GM19468 (cell line): ENCODE results near the gene BST1.

Source experiments
- ATAC-seq: cut with Tn5 transposase; IDR thresholded peaks from one replicate; pipeline ENCODE4 v1.9.1; 2021; ENCODE audit warnings: mild to moderate bottlenecking, moderate library complexity, moderate number of reproducible peaks; ENCODE audit not compliant: unreplicated experiment; ENCODE audit errors: extremely low read depth

Gene BST1, protein sequence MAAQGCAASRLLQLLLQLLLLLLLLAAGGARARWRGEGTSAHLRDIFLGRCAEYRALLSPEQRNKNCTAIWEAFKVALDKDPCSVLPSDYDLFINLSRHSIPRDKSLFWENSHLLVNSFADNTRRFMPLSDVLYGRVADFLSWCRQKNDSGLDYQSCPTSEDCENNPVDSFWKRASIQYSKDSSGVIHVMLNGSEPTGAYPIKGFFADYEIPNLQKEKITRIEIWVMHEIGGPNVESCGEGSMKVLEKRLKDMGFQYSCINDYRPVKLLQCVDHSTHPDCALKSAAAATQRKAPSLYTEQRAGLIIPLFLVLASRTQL

DNA sequence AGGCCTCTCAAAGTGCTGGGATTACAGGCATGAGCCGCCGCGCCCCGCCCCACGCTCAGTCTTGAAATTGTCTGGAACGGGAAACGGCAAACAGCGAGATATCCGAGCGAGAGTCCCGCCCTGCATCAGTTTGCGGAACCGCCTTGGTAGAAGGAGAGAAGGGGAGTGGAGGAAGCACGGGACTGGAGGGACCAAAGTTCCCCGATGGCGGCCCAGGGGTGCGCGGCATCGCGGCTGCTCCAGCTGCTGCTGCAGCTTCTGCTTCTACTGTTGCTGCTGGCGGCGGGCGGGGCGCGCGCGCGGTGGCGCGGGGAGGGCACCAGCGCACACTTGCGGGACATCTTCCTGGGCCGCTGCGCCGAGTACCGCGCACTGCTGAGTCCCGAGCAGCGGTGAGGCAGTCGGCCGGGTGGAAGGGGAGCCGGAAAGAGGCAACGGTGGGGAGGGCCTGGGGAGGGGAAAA, at the start of gene BST1:
BST1 (plus strand) TSS at position 125 of the 463 bp plus-strand sequence; CDS start at position 205, 80 bp downstream.
- peak; percentile 53 for ATAC-seq

DNA sequence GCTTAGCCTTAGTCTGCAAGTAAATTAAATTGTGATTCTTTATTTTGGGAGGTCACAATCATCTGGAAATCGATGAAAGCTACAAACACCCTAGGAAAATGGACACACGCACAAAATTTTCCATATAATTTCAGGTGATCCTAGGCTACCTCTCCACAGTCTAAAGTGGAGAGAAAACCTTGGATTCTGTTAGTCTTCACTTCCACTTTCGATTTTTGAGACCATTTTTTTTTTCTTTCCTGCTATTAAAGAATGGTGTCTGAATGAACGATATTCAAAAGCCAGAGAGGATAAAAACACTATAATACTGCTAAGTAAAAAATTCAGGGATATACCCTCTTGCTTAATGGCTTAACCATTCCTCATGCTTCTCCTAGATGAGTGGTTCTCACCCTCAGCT, 49.4 kb upstream of the BST1 start:
- no peak for ATAC-seq

DNA sequence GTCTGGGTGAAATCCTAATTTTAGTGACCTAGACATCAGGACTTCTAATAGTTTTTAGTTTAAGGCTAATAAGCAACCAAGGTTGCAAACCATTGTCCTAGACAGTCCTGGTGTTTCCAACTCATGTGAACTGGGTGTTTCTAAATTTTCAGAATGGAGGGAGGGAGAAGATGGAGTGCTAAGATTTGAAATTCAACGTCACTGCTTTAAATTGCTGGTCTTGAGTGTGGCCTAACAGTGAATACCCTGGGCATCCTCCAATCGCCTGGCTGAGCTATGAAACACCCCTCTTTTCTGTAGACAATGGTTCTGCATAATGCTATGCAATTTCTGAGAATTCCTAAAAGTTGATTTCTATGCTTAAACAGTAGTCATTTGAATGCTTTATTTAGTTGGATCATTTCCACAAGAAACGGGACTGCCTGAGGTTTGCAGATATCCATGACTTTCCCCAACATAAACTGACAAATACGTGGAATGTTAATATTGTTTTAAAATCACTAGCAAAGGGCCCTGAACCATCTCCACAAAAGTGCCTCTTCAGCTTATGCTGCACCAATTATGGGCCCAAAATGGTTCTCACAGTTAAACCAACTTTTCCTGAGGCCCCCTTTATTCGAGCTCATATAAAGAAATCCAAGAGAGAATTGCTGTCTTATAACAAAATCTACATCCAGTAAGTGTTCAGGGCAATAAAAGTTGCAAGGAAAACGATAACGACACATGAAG, 48.8 kb upstream of the BST1 start:
- no peak for ATAC-seq

DNA sequence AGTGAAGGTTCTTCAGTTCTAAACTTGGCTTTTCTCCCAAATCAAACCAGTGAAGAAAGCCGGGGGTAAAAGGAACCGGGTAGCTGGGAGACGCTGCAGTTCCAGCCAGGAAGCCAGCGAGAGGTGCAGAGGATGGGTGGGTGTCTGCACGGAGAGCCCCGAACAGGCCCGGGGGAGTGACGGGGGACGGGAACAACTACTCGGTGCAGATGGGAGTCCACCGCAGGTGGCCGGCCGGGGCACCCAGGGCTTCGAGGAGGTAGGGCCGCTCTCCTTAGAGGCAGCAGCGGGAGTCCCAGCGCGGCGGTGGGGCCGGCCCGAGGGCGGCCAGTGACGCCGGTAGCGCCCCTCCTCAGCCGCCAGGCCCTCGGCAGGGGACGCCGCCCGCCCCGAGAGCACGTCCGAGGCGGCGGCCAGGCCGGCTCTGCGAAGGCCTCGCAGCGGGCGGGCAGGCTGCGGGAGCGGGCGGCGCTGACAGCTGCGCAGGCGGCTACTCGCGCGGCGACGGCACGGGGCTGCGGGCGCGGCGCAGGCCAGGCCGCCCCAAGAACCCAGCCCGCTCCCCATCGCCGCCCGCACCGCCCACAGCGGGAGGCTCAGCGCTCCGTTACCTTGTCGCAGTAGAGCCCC, 48.2 kb upstream of the BST1 start:
- peak; percentile 28 for ATAC-seq

DNA sequence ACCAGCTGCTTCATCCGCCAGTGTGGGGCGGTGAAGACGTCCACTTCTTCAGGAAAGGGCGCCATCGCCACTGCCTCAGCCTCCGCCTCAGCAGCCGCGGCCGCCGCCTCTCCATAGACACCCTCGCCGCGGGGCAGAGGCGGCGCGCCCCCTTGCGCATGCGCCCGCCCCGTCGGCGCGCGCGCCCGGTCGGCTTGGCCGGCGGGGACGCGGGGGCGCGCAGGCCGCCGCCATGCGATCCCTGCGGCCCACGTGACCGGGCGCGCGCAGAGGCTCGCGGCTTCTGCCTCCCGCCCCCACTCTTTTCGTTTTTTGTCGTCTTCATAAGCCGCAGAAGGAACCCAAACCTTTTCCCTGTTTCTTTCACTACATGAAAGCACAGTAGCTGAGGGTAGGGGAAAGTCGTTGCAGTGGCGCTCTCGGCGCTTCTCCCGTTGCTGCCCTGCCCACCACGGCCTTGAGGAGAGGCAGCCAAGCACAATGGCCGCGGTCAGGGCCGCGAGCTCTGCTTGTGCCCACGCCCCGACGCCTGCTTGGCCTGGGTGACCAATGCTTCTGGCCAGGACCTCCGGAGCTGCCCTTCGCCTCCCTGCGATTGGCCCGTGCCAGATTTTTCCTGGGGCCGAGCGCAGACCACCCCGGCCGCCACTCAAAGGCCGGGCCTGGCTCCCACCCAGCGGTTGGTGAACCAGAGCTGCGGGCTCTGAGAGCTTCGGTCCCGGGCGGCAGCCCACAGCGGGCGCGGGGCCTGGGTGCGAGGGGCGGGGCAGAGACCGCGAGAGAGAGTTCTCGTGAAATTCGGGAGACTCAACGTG, 47.4 kb upstream of the BST1 start, which contains the start of gene FBXL5:
FBXL5 (minus strand) TSS at position 135 of the 815 bp plus-strand sequence; CDS start at position 65, 70 bp downstream.
- ATAC-seq = peak; percentile 70

DNA sequence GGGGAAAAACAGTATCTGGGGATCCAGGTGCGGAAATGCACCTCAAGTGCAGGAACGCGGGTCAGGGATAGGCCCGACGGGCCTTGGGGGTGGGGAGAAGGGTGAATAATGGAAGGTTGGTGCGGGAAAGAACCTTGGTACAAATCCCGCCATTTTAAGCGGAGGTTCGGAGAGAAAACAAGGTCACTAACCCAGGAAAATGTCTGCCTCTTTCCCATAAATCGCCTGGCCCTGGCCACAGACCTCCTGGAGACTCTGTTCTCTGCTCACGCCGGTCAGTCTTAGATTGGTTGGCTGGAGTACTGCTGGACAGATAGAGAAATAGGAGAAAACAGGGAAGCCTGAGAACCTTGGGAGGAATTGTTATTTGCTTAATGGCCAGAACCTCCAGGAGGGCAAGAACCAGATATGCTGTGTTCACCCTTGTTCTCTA, 46.8 kb upstream of the BST1 start:
- no peak for ATAC-seq

DNA sequence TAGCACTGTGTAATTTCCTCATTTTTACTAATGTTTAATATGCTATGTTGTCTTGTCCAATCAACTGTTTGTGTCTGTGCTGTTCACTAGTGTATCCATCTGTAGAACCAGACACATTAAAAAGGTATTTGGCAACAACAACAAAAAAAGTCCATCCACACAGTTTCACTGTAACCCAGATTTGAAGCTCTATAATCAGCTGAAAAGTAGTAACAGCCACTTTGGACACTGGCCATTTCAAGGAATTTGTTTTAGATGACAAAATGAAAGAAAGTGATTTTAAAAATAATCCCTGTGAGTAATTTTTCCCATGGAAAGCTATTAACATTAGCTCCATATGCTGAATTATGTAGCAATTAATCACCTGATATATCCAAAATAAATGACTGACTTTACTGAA, 45.5 kb upstream of the BST1 start:
- no peak for ATAC-seq

DNA sequence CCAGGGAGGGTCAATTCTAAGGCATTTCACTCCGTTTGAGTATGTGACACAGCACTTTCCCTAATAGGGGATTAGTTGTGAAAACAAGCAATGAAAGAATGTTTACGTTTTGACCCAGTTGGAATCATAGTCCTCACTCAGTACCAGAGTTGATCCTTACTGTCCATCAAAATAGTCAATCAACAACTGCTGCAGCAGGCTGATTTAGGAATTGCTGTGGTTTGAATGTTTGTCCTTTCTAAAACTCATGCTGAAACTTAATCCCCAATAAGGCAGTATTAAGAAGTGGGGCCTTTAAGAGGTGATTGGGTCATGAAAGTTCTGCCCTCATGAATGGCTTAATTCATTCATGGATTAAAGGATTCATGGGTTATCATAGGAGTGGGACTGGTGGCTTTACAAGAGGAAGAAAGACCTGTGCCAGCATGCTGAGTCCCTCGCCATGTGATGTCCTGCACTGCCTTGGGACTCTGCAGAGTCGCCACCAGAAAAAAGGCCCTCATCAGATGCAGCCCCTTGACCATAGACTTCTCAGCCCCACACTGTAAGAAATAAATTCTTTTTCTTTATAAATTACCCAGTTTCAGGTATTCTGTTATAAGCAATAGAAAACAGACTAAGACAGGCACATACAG, 44.6 kb upstream of the BST1 start:
- ATAC-seq = no peak

DNA sequence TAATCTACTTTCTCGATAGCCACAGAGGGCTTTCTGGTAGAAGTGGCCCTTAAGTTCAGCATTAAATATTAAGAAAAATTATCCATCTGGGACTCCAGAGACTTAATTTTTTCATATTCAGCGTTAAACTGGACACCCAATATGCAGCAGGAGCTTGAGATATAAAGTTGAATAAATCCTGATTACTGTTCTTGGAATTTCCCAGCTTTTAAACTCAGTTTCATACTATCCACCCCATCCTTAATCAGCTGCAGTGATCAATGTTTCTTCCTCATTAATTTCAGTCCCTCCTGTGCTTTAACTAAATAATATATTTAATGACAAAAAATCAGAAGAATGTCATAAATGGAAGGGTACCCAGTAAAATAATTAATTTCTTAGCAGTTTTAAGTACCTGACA, 44.1 kb upstream of the BST1 start:
- no peak for ATAC-seq

DNA sequence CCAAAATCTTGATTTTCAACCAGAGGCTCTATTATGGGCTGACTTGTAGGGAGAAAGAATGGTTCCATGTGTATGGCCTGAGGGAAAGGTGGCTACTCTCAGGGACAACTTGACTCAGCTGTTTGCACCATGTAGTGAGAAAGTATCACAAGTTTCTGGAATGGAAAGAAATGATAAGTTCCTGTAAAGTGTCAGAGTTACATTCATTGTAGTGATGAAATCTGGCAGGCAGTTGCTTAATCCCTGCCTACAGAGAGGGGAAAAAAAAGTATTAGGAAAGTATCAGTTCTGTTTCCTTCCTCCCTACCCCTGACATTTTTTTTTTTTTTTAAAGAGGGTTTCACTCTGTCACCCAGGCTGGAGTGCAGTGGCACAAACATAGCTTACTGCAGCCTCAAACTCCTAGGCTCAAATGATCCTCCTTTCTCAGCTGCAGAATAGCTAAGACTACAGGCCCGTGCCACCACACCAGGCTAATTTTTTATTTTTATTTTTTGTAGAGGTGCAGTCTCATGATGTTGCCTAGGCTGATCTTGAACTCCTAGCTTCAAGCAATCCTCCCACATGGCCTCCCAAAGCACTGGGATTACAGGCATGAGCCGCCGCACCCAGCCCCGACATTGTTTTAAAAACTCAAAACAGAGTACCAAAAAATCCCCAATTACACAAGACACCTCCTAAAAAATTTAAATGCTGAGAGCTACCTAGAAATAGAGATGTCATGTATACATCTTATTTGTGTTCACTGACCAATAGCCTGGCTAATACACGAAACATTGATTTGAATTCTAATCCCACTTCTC, 42.9 kb upstream of the BST1 start:
- no peak for ATAC-seq

DNA sequence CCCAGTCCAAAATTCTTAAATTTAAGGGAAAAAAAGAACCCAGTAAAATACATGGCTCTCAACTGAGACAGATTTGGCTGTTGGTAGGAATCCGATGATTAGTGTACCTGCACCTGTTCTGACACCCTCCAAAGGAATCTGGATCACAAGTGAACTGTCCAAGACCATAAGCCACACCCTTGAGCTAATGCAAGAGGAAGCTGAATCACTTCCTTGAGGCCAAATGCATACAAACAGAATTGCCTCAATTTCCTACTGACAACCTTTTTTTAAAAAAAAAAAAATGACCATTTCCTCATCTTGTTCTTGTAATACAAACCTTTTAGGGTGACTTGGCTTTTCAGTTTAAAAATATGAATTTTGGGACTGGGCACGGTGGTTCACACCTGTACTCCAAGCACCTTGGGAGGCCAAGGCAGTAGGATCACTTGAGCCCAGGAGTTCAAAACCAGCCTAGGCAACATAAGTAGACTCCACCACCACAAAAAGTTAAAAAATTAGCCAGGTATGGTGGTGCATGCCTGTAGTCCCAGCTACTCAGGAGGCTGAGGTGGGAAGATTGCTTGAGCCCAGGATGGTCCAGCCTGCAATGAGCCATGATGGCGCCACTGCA, 37.0 kb upstream of the BST1 start:
- no peak for ATAC-seq

DNA sequence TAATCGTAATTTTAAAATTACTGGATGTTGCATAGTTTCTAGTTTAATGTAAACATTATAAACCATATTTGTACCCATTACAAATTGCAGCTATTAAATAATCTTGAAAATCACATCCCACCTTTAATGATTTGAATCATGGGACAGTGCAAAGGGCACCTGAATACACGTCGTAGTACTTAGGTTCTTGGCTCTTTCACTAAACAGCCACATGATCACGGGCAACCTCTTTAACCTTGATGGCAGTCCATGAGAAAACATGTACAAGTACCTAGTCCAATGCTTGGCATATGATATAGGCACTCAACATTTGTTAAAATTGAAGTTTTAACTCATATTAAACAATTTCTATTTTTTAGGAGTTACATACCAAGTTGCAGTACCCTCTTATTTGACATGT, 35.9 kb upstream of the BST1 start:
- no peak for ATAC-seq

DNA sequence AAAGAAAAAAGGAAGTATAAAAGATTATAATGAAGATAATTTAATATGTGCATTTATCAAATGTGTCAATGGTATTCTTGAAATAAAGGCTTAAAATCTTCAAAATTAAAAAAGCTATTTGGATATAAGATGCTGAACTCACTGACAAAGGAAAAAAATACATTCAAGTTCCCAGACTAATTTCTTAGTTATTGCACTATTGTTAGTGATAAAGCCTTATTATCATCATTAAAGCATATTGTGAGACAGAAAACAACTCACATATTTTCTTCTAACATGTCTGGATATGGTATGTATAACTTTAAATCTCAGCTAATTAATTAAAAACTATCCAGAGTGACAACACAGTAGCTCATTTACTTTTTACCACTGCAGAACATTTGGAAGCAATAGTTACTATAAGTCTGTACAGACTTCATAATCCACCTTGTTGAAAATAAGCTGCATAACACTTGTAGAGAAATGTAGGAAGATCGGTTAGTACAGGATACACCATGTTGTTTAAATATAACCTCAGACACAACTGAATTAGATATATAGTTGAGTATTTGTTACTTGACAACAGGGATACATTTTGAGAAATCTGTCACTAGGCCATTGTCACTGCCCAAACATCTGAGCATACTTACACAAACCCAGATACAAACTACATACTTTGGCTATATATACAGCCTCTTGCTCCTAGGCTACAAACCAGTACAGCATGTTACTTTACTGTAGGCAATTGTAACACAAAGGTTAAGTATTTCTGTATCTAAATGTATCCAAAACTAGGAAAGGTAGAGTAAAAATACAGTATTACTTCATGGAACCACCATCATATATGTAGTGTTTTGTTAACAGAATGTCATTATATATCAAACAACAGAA, 34.1 kb upstream of the BST1 start:
- ATAC-seq = no peak

DNA sequence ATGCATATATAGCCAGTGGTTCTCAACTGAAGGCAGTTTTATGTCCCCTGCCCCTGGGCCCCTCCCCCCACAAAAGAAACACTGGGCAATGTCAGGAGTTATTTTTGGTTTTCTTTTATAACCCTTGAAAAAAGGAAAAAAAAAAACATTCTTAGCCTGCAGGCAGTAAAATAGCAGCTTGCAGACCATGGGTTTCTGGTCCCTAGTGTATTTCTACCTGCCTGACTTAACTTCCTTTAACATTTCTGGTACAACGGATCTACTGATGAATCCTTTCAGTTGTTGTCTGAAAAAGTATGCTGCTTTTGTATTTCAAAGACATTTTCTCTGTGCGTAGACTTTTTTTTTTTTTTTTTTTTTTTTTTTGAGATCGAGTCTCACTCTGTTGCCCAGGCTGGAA, 32.3 kb upstream of the BST1 start:
- ATAC-seq = no peak

DNA sequence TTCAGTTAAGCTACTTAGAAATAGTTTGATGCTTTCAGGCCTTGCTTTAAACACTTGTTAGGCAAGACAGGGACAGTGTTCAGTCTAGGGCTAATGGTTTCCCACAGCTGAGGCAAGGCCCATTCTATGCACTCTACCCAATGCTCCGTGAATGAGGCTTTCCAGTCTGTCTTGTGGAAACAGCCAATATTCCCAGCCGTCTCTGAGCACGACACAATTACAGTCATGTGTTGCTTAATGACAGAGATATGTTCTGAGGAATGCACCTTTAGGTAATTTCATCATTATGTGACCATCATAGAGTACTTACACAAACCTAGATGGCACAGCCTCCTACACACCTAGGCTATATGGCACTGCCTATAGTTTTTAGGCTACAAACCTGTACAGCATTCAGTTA, 30.8 kb upstream of the BST1 start:
- no peak for ATAC-seq

DNA sequence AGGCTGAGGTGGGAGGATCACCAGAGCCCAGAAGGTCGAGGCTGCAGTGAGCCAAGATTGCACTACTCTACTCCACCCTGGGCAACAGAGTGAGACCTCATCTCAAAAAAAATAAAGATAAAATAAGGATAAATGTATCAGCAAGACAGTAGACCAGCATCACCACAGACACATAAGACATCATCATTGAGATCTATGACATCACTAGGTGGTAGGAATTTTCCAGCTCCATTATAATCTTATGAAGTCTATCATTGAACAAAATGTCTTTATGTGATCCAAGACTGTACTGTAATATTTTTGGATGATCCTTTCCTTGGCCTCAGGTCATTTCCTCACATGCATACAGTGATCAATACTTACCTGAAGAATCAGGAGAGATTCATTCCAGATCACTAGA, 29.5 kb upstream of the BST1 start:
- ATAC-seq = no peak

DNA sequence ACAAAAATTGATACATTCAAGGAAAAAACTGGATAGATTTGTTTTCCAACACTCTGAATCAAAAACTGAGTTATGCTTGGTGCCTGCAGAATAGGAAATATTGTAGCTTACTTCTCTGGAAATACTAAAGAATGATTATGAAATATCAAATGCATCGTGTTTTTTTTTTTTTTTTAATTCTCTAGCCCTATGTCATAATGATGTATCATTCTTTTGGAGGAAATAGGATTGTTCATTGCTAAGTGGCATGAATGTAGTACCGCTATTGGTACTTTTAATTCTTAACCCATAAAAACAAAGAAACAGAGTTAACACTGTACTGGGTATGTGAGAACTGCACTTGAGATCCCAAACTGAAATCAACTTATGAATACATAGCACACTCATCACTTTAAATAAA, 28.8 kb upstream of the BST1 start:
- no peak for ATAC-seq

DNA sequence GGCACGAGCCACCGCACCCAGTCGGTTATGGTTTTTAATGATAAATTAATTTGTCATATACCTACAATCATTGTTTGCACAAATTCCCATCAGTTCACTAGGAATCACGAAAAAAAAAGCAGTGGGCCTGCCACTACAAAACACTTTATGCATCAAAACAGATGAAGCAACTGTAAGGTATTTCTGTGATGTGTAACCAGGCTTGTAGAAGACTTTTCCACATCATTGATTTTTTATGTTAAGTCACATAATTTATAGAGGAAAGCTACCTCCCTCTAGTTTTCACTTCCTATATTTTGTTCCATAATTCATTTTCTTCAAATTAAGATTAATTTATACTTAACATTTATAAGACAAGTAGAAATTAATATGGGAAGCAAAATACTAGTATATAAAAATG, 27.9 kb upstream of the BST1 start:
- no peak for ATAC-seq
